ENCODE results near the gene ZNF613. TPM values are rescaled to one million over a fixed set of nuclear protein-coding genes. Genes with fewer than 3 reads are reported as not detected.
A peak's percentile ranks its signal among the peaks of the same experiment; 100 is the strongest.
"Not testable (repeated sequence)": the region's sequence is repeated elsewhere in the genome, so short reads cannot be mapped to it uniquely, and the experiment has no call there.

The ZNF613 gene
- total RNA-seq, 2 donors from 2014 or later = 15.4 to 17.0 TPM

GRCh38 chr19:51977346-51977745, 50.1 kb downstream of the ZNF613 start:
- H3K9me3 ChIP-seq = no peaks in the 10 kb centered on the region
- no peak for DNase-seq (ENCODE audit: low spot score)
- intact Hi-C loops (cut with DNase I) = no loop called here
- H3K4me1 ChIP-seq (replicated peaks) = peaks cover 3% of the 10 kb centered on the region
- no peaks in the 10 kb centered on the region for H3K27me3 ChIP-seq (replicated peaks; ENCODE audit: insufficient read depth)
- WGBS = 92% methylated on average over 7 of the region's 7 CpGs
- no peak overlapping the region for H3K4me3 ChIP-seq
- peak overlapping the region in 1 of 2 donors; percentile 6 for H3K27ac ChIP-seq
- TF ChIP-seq POLR2A (IDR thresholded peaks at IDR 0.05) = no peak
- TF ChIP-seq POLR2AphosphoS5 (IDR thresholded peaks at IDR 0.05) = no peak
- TF ChIP-seq CTCF (IDR thresholded peaks at IDR 0.05) = no peak
- peaks cover 0 to 20% of the 10 kb centered on the region in 2 donors for H3K36me3 ChIP-seq

- H3K27me3 ChIP-seq (replicated peaks; ENCODE audit: insufficient read depth) = no peaks in the 10 kb centered on the region
Measured at GRCh38 chr19:51978882-51979281, 51.6 kb downstream of the ZNF613 start.

GRCh38 chr19:51980116-51980736, 53.0 kb downstream of the ZNF613 start:
- DNase-seq (ENCODE audit: low spot score) = no peak
- peak overlapping the region in 1 of 2 donors; percentile 88 for H3K27ac ChIP-seq
- intact Hi-C loops (cut with DNase I) = no loop called here

More at GRCh38 chr19:51978882-51979281, 51.6 kb downstream of the ZNF613 start:
- intact Hi-C loops (cut with DNase I) = no loop called here
- H3K4me1 ChIP-seq (replicated peaks) = peaks cover 3% of the 10 kb centered on the region
- WGBS = 91% methylated on average over 4 of the region's 4 CpGs
- peaks cover 0 to 7% of the 10 kb centered on the region in 2 donors for H3K36me3 ChIP-seq
- no peak overlapping the region for H3K4me3 ChIP-seq
- TF ChIP-seq CTCF (IDR thresholded peaks at IDR 0.05) (no peak), POLR2A (IDR thresholded peaks at IDR 0.05) (no peak), POLR2AphosphoS5 (IDR thresholded peaks at IDR 0.05) (no peak)
- H3K9me3 ChIP-seq = no peaks in the 10 kb centered on the region
- H3K27ac ChIP-seq = peak overlapping the region in 1 of 2 donors; percentile 88
- no peak for DNase-seq (ENCODE audit: low spot score)

GRCh38 chr19:51980926-51981325, 53.7 kb downstream of the ZNF613 start:
- H3K36me3 ChIP-seq; DNase-seq (ENCODE audit: low spot score); H3K4me3 ChIP-seq; H3K4me1 ChIP-seq (replicated peaks); H3K27me3 ChIP-seq (replicated peaks; ENCODE audit: insufficient read depth); intact Hi-C loops (cut with DNase I); H3K9me3 ChIP-seq: not testable (repeated sequence)
- H3K27ac ChIP-seq = peak overlapping the region; percentile 4 to 88
- 70% methylated on average over 6 of the region's 6 CpGs for WGBS

More at GRCh38 chr19:51980116-51980736, 53.0 kb downstream of the ZNF613 start:
- TF ChIP-seq POLR2AphosphoS5 (IDR thresholded peaks at IDR 0.05) = no peak
- no peak for TF ChIP-seq POLR2A (IDR thresholded peaks at IDR 0.05)
- no peak for TF ChIP-seq CTCF (IDR thresholded peaks at IDR 0.05)
- H3K36me3 ChIP-seq = no peaks in the 10 kb centered on the region
- H3K27me3 ChIP-seq (replicated peaks; ENCODE audit: insufficient read depth) = no peaks in the 10 kb centered on the region
- H3K4me3 ChIP-seq = no peak overlapping the region
- no peaks in the 10 kb centered on the region for H3K9me3 ChIP-seq
- H3K4me1 ChIP-seq (replicated peaks) = peaks cover 3% of the 10 kb centered on the region
- WGBS = 79% methylated on average over 6 of the region's 6 CpGs

GRCh38 chr19:51983361-51983760, 56.1 kb downstream of the ZNF613 start:
- DNase-seq (ENCODE audit: low spot score) = peak; percentile 58
- Histone ChIP-seq H3K4me1 (replicated peaks) (peaks cover 3% of the 10 kb centered on the region), H3K9me3 (no peaks in the 10 kb centered on the region), H3K27ac (peak overlapping the region; percentile 41 to 88), H3K4me3 (no peak overlapping the region), H3K27me3 (replicated peaks; ENCODE audit: insufficient read depth) (no peaks in the 10 kb centered on the region), H3K36me3 (no peaks in the 10 kb centered on the region)
- WGBS = 60% methylated on average over 4 of the region's 4 CpGs
- intact Hi-C loops (cut with DNase I) = no loop called here
- no peak for TF ChIP-seq CTCF (IDR thresholded peaks at IDR 0.05)
- TF ChIP-seq POLR2AphosphoS5 (IDR thresholded peaks at IDR 0.05) = peak; percentile 34
